HG03354 (cell line): ENCODE data around the gene CNNM2.
A peak's percentile ranks its signal among the peaks of the same experiment; 100 is the strongest.
"Not testable (repeated sequence)": the region's sequence is repeated elsewhere in the genome, so short reads cannot be mapped to it uniquely, and the experiment has no call there.

ENCODE experiments used
- ATAC-seq: cut with Tn5 transposase; IDR thresholded peaks from one replicate; pipeline ENCODE4 v1.9.1; 2021; ENCODE audit warnings: mild to moderate bottlenecking; ENCODE audit not compliant: unreplicated experiment, poor library complexity, severe bottlenecking

Gene CNNM2

DNA sequence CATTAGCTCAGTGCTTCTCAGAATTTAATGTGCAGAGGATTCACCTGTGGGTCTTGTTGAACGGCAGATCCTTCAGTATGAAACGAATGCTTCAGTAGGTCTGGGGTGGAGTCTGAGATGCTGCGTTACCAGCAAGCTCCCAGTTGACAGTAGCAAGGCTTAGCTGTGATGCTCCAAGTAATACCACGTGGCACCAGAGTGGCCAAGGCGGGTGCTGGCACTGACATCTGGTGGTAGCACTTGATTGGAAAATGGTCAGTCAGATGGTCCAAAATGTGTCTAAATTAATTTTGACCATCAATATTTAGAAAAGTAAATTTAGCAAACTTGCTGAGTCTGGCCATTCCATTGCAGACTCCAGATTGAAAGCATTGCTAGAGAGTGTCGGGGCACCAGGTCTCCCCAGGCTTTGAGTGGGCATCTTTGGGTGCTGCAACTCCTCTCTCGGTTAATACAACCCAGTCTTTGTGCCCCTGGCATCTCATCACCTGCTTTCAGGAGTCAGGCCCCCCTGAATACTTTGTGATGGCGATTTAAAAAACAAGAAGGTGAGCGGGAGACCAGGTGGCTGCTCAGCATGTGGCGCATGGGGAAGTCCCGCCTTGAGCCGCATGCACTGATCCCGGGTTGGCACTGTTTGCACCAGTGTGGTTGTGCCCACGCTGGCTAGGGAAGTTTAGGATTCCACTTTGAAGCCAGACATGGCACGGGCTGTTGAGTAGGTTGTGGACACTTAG, 144.9 kb downstream of the CNNM2 start:
- no peak for ATAC-seq

DNA sequence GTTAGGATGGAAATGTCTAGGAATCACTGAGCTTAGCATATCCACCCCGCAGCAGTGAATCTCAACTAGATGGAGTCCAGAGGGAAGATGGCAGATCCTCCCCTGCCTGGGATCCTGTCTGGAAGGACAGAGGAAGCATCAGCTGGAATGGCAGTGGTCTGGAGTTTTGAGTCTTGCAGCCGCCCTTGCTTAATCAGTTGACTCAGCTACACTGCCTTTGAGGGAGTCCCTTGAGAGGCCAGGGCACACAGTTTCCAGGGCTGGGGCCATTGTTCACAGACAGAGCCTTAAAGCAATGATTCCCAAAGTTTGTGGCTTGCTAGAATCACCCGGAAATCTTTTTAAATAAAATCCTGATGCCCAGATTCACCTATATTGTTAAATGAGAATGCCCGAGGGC, 146.9 kb downstream of the CNNM2 start:
- ATAC-seq, result no peak

DNA sequence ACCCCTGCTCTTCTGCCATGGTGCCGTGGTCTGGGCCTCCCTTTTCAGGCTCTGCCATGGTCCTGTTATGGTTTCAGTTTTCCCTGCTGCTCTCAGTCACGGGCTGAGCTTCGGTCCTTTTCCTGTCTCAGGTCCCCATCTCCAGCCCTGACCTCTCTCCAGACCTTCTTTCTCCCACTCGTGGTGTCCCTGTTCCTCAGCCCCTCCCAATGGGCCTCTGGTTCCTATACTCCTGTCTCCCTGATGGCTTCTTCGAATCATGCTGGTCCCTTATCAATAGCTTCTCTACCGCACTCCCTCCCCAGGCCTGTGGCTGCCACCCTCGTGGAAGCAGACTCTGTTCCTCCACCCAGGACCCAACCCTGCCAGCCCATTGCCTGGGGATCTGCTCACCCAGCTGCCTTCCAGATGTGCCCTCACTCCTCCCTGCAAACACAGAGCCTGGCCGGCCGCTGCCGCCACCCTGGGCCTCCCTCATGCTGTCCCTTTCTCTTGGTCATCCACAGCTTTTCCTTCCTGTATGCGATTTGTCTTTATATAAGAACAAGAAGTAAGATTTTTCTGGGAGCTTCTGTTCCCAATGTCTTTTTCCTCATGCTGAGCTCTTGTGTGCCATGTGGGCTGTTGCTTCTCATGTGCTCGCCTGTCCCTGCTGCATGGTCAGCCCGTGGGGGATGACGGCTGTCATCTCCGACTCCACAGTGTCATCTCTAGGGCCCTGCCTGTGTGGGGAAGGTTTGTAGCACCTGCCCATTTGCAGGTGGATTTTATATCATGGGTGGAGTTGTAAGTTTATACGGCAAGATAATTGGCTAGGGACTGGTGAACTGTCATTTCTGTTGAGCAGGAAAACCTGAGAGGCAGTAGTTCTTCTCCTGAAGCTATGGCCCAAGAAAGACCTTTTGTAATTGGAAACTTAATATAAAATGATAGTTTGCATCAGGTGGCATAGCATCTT, 148.3 kb downstream of the CNNM2 start:
- ATAC-seq, result no peak

DNA sequence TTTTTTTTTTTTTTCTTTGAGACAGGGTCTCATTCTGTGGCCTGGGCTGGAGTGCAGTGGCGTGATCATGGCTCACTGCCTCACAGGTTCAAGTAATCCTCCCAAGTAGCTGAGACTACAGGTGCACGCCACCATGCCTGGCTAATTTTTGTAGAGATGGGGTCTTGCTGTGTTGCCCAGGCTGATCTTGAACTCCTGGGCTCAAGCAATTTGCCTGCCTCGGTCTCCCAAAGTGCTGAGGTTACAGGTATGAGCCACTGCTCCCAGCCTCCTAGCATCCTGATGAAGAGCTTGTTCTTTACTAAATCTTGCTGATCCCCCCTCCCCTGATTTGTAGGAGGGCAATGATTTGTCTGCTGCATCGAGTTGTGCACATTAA, 149.0 kb downstream of the CNNM2 start:
- not testable (repeated sequence) for ATAC-seq

DNA sequence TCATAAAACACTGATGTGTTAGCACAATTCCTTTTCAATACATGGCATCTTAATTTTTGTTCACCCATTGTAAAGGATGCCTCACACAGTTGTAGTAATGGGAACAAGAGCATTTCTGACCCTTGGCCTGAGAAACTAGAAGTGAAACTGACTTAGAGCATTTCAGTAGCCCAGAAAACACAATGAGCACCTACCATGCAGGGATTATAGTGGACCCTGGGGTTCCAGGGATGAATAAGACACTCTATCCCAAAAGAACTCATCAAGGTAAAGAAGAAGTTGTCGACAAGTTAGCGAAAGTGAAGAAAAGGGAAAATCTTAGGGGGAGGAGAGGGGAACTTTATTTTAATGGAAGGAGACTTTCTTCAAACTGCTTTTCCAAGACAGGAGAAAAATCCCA, 149.4 kb downstream of the CNNM2 start:
- no peak for ATAC-seq

DNA sequence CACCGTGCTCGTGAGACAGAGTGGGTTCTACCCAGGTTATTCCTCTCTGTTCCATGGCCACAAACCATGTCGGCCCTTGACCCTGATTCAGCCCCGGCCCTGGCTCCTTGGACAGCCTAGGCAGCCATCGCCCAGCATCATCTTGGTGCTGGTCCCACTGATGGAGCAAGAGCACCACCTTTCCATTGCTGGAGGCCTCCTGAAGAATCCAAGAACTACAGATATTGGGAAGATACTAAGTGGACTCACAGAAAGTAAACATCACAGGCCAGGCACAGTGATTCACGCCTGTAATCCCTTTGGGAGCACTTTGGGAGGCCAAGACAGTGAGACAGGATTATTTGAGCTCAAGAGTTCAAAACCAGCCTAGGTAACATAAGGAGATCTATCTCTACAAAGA, 149.9 kb downstream of the CNNM2 start:
- ATAC-seq, result no peak

DNA sequence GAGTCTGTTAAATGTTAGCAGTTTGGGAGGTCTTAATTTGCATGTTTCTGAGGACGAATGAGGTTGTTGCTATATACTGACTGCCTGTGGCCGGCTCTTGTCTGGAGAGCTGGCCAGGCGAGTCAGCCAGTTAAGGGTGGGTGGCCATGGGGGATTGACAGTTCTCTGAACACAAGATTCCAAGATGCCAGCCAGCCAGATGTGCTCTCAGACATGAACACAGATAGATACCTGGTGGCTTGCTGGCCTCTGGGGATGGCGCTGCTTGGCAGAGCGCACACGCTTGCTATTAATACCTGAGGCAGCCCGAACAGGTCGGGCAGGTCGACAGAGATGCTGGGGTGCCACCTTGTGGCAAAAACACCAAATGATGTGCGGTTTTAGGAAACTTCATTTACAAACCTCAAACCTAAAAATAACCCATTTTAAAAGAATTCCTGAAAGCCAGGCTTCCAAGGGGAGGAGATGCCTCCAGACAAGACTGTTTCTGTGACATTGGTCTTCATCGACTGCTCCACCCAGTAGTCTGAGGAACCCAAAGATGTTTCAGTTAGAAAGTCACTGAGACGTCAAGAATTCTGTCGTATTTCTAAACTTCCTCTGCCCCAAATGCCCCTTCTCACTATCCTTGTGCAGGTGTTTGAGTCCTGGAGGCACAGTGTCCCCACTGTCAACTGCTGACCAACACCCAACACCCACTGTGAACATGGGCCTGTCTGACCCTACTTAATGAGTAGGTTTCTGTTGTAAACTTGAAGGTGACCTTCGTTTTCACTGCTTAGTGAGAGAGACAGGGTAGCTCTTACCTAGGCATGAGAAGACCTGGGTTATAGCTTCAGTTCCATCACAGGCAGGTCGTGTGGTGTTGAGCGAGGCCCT, 151.6 kb downstream of the CNNM2 start:
- ATAC-seq, result peak; percentile 77

DNA sequence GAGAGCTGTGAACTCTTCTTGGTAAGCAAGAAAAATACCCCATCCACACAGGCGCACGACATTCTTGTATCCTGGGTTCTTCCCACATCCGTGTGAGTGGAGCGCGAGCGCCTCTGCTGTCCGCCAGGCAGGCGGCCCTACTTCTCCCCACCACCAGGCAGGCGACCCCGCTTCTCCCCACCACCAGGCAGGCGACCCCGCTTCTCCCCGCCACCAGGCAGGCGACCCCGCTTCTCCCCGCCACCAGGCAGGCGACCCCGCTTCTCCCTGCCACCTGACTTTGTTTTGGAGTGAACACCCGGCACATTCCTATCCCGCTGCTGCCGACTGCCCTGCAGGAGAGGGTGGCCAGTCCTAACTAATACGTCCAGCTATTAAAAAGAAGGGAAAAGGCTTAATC, 154.2 kb downstream of the CNNM2 start:
- no peak for ATAC-seq

DNA sequence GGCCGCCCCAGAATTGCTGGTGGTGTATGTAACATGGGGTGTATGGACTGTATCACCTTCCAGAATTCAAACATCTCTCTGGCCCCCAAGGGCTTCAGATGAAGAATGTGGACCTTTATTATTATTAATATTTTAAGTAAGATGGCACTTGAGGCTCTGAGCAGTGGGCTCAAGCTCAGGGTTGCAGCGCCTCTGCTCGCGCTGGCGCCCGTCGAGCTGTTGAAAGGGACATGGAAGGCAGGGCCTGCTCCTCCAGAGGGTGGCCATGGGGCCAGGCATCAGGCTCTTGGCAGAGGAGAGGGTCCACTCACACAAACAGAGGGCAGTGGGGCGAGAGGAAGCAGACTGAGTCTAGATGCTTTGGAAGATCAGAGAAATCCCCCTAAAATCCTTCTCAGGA, 154.8 kb downstream of the CNNM2 start:
- no peak for ATAC-seq

DNA sequence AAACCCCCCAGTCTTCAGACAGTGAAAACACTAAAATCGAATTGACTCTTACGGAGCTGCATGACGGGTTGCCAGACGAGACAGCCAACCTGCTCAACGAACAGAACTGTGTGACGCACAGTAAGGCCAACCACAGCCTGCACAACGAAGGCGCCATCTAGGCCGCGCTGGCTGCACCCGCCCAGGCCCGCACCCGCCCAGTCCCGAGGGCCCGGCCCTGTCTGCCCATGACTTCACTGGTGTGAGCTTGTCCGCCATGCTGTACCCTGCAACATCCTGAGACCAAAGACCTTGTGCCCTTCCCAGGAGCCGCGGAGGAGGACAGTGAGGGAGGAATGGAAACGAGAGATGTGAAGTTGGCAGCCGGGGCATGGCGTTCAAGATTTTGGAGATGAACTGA, 158.9 kb downstream of the CNNM2 start:
- no peak for ATAC-seq

DNA sequence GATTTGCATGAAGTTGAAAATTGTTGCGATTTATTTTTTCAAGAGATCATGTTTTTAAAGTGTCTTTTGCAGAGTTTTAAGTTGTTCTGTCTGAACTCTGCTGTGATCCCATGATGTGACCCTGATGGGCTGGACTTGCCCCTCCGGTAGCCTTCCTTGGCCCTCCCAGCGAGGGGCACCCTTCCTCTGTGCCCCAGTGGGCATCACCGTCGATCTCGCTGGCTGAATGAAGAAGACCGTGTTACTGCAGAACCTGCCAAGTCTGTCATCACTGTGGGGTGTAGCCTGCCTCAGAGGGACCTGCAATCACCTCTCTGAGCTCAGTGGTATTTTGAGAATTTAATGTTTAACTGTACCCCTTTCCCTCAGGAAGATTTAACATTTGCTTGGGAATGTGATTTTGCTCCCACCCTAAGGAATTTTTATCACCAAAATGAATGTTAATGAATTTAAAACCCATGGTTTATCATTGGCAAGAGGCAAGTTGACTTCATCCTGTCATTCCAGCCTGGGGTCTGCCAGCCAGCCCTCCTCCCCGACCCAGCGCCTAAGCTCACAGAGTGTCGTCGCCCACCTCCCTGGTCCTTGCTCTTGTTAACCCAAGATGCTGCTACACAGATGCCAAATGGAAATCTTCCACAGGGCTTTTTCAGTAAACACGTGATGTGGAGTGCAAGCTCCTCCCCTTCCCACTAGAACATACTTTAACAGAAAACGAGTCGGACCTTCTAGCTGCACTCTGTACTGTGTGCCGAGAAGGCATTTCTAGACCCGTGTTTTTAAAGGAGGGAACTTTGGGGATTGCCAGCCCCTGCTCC, 159.6 kb downstream of the CNNM2 start:
- no peak for ATAC-seq

DNA sequence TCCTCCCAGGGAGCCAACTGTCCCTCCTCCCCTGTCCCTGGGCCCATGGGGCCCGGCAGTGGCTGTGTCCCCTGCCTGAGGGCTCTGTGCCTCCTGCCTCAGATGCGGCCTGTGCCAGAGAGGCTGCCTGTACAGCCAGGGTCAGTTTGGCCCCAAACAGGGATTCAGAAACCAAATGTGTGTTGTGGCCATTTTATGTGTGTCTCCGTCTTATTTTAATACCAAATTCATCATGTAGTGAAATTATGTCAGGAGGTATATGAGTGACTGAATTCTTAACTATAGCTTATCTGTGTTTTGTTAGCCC, 160.2 kb downstream of the CNNM2 start:
- ATAC-seq, result no peak

DNA sequence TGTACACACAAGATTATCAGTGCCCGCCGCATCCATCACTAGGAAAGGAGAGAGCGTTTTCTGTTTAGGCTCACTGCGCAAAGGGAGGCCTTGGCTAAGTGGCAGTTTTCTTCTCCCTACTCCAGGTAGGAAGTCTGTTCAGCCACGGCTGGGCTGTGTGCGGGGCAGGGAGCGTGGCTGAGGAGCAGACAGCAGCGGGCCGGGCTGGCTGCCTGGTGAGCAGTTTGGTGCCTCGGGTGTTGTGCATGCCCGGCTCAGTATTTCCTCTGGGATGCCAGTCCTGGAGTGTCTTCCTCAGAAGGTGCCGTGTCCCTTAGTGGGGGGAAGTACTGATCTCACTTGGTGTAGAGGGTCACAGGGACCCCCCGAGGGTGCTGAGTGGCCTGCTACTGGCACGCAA, 160.6 kb downstream of the CNNM2 start:
- ATAC-seq, result no peak

DNA sequence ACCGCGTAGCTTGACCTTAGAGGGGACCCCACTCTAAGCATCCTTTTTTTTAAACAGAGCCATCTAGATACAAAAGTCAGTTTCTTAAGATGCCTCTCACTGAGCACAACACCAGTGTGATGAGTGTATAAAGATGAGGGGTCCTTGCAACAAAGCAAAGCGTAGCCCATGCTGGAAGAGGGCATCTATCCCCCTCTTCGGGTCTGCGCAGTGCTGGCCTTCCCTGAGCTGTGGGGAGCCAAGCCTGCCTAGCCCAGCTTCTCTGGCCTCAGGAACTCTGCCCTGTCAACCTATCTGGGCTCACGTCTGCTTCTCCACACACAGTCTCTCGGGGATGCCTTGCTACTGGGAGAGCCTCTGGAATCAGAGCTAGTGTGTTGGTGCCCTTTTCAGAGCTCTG, 161.0 kb downstream of the CNNM2 start:
- ATAC-seq, result no peak

DNA sequence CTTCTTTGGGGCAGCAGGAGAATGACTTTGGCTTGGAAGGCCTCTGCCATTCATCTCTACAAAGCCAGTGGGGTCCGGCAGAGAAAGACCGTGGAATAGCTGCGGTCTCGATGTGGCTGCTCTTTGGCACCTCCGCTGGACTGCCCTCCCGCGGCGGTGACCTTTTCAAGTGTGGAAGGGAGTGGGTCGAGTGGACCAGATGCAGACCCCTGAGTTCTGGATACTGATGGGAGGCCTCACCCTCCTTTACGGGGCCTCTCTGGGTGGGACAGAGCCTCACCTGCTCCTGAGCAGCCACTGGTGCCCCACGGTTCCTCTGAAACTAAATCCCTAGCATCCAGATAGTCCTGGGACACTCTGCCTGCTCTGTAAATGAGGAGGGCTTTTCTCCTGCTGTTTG, 161.9 kb downstream of the CNNM2 start:
- no peak for ATAC-seq

DNA sequence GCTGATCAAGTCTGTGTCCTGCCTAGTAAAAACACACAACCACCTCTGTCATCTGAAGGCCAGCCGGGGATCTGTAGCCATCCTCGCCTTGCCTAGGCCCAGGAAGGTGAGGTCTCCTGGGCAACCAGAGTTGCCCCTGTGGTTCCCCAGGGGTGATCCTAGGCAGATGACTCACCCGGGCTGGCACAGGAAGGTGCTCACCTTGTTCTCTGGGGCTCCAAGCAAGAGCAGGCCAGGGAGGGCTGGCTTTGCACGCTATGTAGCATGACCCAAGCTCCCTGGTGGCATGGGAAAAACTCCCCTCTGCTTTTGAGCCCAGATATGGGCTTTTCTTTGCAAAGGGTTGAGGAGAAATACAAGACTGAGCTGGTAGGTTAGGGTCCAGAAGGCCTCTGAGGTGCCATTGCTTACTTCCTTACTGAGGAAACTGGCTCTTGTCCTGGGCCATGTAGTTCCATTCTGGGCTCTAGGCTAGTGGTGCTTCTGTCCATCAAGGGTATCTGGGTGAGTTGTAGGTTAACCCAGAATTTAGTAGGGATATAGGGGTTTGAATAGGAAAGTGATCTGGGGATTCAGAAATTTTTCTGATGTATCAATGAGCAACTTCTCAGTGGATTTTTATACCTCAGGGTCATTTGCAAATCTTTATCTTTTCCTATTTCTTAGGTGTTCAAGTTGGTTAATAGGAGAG, 162.9 kb downstream of the CNNM2 start:
- ATAC-seq, result no peak

DNA sequence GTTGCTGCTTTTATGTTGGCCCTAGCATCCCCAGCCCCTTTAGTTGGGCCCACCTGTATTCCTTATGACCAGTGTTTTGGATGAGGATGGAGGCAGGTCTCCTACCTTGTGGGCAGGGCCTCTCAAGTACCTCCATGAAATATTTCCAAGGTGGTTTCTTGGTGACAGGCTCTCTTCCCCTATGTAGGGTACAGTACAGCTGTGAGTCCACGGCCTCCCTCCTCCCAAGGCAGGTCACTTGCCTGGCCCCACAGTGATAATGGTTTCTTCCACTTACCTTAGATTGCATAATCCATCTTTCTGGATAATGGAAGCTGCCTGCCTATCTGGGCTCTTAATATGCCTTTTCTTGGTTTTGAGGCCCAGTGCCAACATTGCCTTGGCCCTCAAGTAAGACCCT, 164.6 kb downstream of the CNNM2 start:
- ATAC-seq, result no peak

DNA sequence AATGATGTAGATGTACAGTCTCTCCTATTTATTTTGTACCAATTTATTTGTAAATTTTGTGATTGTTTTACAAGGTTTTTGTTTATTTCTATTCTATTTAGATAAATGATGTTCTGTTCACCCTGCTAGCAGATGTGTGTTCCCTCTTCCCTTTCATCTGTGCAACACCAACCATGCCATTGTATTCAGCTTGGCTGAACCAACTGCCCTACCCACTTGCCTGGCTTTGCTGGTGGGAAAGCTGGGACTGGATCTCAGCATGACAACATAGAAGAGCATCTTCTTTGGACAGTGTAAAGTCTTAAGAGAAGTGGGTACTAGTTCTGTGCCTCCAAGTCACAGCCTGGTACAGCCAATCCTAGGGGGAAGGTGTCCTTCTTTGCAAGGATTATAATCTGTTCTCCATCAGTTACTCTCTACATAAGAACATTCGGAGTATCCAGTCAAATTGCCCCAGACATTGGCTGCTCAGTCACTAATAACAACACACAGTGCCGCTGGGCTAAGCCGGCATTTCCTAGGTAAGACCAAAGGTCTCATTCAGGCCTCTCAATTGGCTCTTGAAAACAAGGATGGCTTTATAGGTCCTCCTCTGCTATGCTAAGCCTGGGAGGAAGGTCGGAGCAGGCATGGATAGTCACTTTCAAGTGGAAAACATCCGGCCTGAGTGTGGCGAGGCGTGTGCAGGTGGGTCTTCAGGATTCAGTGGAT, 165.3 kb downstream of the CNNM2 start:
- ATAC-seq, result no peak

DNA sequence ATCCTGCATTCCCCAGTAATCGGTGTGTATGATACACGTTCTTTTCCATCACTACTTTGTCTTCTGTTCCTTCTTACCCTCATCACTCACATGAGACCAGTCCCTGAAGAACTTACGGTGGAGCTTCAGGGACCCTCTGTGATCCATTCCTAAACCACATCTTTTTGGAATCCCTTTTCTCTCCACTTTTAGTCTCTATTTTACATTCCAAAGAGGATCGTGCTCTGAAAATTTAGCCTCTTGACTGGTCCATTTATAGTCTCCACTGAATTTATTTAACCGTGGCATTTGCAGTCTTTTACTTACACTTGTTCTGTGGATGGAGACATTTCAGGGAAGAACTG, 165.9 kb downstream of the CNNM2 start:
- ATAC-seq, result no peak
